Naive thymus-derived CD4-positive, alpha-beta T cell (primary cell): ENCODE results near the gene SIRT7. TPM values are rescaled to one million over a fixed set of nuclear protein-coding genes. Genes with fewer than 3 reads are reported as not detected.

Source experiments
- ATAC-seq: fragments of 150-1000 bp; cut with Tn5 transposase; 2 replicates; pipeline ENCODE4 v1.10.0; 2021; ENCODE audit warnings: mild to moderate bottlenecking, moderate library complexity
- CTCF ChIA-PET: fragments of 350-600 bp; sonication (Branson Sonifier 250); formaldehyde crosslinking; loops from one replicate; lab custom pipeline; 2021; ENCODE audit warnings: antibody characterized with exemption; lab: Charles Lee
- POLR2A ChIA-PET: fragments of 350-600 bp; sonication (Branson Sonifier 250); formaldehyde crosslinking; loops from one replicate; lab custom pipeline; 2021; ENCODE audit warnings: antibody characterized with exemption, inconsistent platforms; lab: Charles Lee
- DNase-seq, 9 donors: peaks; one replicate each; pipeline versions ENCODE4 v3.0.0 to v3.0.0-alpha.2; 2020 to 2022; ENCODE audit warnings: mixed read lengths in 1 of 9
- H3K27ac ChIP-seq: one replicate; pipeline ENCODE4 v1.7.0; 2013; ENCODE audit warnings: mild to moderate bottlenecking, low read depth, low read length, moderate library complexity
- H3K27me3 ChIP-seq, 2 donors: one replicate each; pipeline ENCODE4 v1.7.0; 2013; ENCODE audit warnings: low read length in 2 of 2, mild to moderate bottlenecking in 2 of 2, moderate library complexity in 2 of 2; ENCODE audit not compliant: control insufficient read depth in 2 of 2, insufficient read depth in 2 of 2
- H3K36me3 ChIP-seq, 3 experiments: 1 replicate in 2 of 3; 2 replicates in 1 of 3; pipeline ENCODE4 v1.7.0; 2013; ENCODE audit warnings: low read length in 3 of 3, mild to moderate bottlenecking in 3 of 3, moderate library complexity in 1 of 3; ENCODE audit not compliant: insufficient read depth in 3 of 3, control insufficient read depth in 2 of 3
- H3K4me1 ChIP-seq, 2 donors: one replicate each; pipeline ENCODE4 v1.7.0; 2013; ENCODE audit warnings: low read length in 2 of 2, mild to moderate bottlenecking in 2 of 2, moderate library complexity in 1 of 2; ENCODE audit not compliant: control insufficient read depth in 2 of 2, insufficient read depth in 2 of 2
- H3K4me3 ChIP-seq: 2 replicates; pipeline ENCODE4 v1.7.0; 2013; ENCODE audit warnings: mild to moderate bottlenecking, low read length
- H3K9me3 ChIP-seq, 3 experiments: 1 replicate in 2 of 3; 2 replicates in 1 of 3; pipeline ENCODE4 v1.7.0; 2013; ENCODE audit warnings: low read length in 3 of 3; ENCODE audit not compliant: control insufficient read depth in 2 of 3
- H3K27ac Mint-ChIP-seq, 9 donors: one replicate each; pipeline ENCODE4 v1.8.0; 2020 to 2022; ENCODE audit warnings: mixed read lengths in 9 of 9, mild to moderate bottlenecking in 8 of 9, moderate library complexity in 5 of 9, inconsistent platforms in 2 of 9
- H3K27me3 Mint-ChIP-seq, 5 donors: one replicate each; pipeline ENCODE4 v1.8.0; 2021 to 2022; ENCODE audit warnings: mixed read lengths in 5 of 5, mild to moderate bottlenecking in 1 of 5
- H3K36me3 Mint-ChIP-seq, 5 donors: one replicate each; pipeline ENCODE4 v1.8.0; 2020 to 2022; ENCODE audit warnings: mixed read lengths in 5 of 5, mild to moderate bottlenecking in 3 of 5, inconsistent platforms in 1 of 5
- H3K4me1 Mint-ChIP-seq, 7 donors: one replicate each; pipeline ENCODE4 v1.8.0; 2020 to 2022; ENCODE audit warnings: mixed read lengths in 7 of 7, mild to moderate bottlenecking in 3 of 7, inconsistent platforms in 1 of 7
- H3K4me3 Mint-ChIP-seq, 10 donors: one replicate each; pipeline ENCODE4 v1.8.0; 2020 to 2022; ENCODE audit warnings: mild to moderate bottlenecking in 10 of 10, mixed read lengths in 10 of 10, moderate library complexity in 6 of 10, inconsistent platforms in 2 of 10
- H3K9me3 Mint-ChIP-seq, 11 donors: one replicate each; pipeline ENCODE4 v1.8.0; 2020 to 2022; ENCODE audit warnings: mixed read lengths in 11 of 11, mild to moderate bottlenecking in 4 of 11, inconsistent platforms in 1 of 11, moderate library complexity in 1 of 11
- intact Hi-C, 2 donors: fragments of 100-400 bp; cut with micrococcal nuclease; formaldehyde crosslinking; loops; one replicate each; pipeline ENCODE4 v1.15.1; 2023
- polyA plus RNA-seq, 2 donors: library from polyadenylated mRNA; unstranded; fragments of 300-500 nt; fragmentation: Illumina TruSeq; gene quantifications; one replicate each; pipeline ENCODE4 v1.2.3, GENCODE V29; 2021
- total RNA-seq, 6 experiments: library from RNA in 5 of 6; stranded (reverse) in 5 of 6; gene quantifications; 1 replicate in 5 of 6; 2 replicates in 1 of 6; pipeline ENCODE4 v1.2.3 and lab custom pipeline; 2021 to 2026

Gene SIRT7
- total and polyA plus RNA-seq, 7 experiments from 2014 or later = 21.6 to 81.4 (median 56.8) TPM

DNA sequence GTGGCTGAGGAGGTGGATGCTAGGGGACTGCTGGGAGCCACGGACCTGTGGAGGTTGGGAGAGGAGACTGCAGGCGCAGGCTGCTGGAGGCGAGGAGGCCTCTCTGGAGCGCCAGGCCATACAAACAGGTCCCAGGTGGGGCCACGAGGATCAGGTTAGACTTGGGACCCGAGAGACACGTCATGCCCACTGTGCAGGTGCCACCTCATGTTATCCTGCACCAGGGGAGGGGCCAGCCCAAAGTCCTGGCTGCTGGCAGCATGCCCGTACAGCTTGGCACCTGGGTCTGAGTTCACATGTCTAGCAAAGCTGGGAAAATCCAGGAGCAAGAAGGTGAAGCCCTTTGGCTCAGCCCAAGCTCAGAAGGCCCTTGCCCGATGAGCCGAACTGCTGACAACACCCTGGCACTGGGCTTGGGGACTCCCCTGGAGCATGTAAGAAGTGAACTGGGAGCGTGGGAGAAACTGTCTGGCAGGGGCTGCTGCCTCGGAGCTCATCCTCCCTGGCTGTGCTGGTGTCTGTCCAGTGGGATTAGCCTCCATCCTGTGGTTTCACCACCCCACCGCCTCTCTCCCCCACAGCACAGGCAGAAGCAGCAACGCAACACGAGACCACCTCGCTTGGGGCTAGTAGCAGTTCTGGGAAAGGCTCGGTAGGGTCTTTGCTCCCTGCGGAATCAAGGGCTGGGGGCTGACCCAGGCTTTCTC is 52.1 kb downstream of the SIRT7 start:
- Mint-ChIP-seq H3K9me3 (peaks cover 0 to 8% (median 0%) of the 10 kb centered on the region in 11 donors), H3K36me3 (peaks cover 0 to 24% (median 0%) of the 10 kb centered on the region in 5 donors), H3K4me1 (peaks cover 17 to 50% (median 39%) of the 10 kb centered on the region in 7 donors), H3K4me3 (no peak overlapping the region), H3K27ac (peak overlapping the region in 5 of 9 donors; percentile 12 to 66 (median 59)), H3K27me3 (peaks cover 0 to under 1% (median 0%) of the 10 kb centered on the region in 5 donors)
- Histone ChIP-seq H3K4me3 (no peak overlapping the region), H3K36me3 (peaks cover 8 to 33% (median 12%) of the 10 kb centered on the region in 3 experiments), H3K9me3 (no peaks in the 10 kb centered on the region), H3K27me3 (no peaks in the 10 kb centered on the region), H3K4me1 (peaks cover 24% of the 10 kb centered on the region in 2 donors), H3K27ac (no peak overlapping the region)
- CTCF ChIA-PET = no interaction called here
- intact Hi-C loops = loop anchor here in 1 of 2 donors (10.0 kb wide), 2 partner anchors 429 to 1411 kb away; no protein-coding TSS in a partner anchor
- ATAC-seq = no peak
- POLR2A ChIA-PET = interaction anchor here (0.6 to 1.3 kb wide), 5 partner anchors 8 to 200 kb away, joined by 3 read pairs; partner anchors contain the start of gene MRPL12
- DNase-seq = peak in 4 of 9 donors; percentile 13 to 16 (median 16)

DNA sequence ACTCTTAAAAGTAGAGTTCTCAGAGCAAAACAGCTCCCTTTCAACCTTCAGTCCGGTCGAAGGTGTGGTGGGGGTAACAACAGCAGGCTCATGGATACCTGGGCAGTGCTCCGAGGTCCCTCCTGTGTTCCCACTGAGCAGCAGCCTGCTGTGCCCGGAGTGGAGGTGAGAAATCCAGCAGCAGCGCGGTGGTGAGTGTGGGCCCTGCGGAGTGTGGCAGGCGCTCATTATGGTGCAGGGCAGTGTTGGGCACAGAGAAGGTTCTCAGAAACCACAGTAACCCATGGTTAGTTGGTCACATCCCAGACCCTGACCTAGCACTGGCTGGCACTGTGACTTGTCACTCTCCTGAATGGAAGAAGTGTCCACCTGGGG is 52.6 kb downstream of the SIRT7 start:
- peaks cover 0 to 23% (median 0%) of the 10 kb centered on the region in 5 donors for H3K36me3 Mint-ChIP-seq
- CTCF ChIA-PET = no interaction called here
- ATAC-seq = no peak
- peaks cover 17 to 49% (median 41%) of the 10 kb centered on the region in 7 donors for H3K4me1 Mint-ChIP-seq
- Histone ChIP-seq H3K27me3 (no peaks in the 10 kb centered on the region), H3K4me3 (no peak overlapping the region), H3K9me3 (no peaks in the 10 kb centered on the region), H3K4me1 (peaks cover 21 to 23% of the 10 kb centered on the region in 2 donors), H3K27ac (no peak overlapping the region), H3K36me3 (peaks cover 8 to 33% (median 12%) of the 10 kb centered on the region in 3 experiments)
- intact Hi-C loops = loop anchor here in 1 of 2 donors (10.0 kb wide), 2 partner anchors 429 to 1411 kb away; no protein-coding TSS in a partner anchor
- DNase-seq = no peak
- POLR2A ChIA-PET = interaction anchor here (0.6 to 1.3 kb wide), 4 partner anchors 9 to 200 kb away, joined by 3 read pairs; no protein-coding TSS in a partner anchor
- H3K4me3 Mint-ChIP-seq = no peak overlapping the region
- peaks cover 0 to 12% (median 0%) of the 10 kb centered on the region in 11 donors for H3K9me3 Mint-ChIP-seq
- peak overlapping the region in 5 of 9 donors; percentile 5 to 66 (median 31) for H3K27ac Mint-ChIP-seq
- H3K27me3 Mint-ChIP-seq = peaks cover 0 to 5% (median 0%) of the 10 kb centered on the region in 5 donors

DNA sequence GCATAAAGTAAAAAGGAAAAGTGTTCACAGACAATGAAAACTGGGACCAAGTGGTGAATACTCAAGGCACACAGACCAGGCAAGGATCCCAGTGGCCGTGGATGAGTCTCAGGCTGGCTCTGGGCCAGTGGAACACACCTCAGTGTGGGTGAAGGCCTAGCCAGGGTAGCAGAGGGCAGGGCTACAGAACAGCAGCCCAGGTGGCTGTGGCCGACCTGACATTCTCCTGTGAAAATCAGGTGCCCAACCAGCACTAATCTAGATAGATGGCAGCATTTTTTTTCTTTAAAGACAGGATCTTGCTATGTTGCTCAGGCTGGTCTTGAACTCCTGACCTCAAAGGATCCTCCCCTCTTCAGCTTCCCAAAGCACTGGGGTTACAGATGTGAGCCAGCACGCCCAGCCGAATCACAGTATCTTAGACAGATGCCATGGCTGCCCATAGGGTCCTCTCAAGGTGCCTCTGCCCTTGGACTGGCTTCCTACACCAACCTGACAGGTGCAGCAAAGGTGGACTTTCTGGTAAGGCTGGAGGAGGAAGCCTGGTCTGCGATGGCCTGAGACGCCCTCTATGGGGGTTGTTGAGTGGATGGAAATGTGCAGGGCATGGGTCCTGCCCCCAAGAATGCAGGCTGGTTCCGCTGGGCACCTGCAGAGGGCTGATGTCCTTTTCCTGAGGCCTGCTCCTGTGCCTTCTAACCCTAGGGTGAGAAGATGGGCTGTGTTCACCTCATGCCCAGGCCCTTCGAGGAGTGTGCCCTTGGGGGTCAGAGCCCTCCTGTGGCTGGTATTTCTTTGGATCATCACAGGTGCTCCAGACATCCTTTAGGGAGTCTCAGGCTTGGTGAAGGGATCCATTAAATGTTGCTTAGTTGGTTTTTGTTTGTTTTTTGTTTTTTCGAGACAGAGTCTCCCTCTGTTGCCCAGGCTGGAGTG is 53.9 kb downstream of the SIRT7 start:
- ChIA-PET CTCF (interaction anchor here (0.5 kb wide), 1 partner anchor 17 kb away, joined by 3 read pairs; no protein-coding TSS in a partner anchor), POLR2A (interaction anchor here (0.6 to 3.8 kb wide), 2 partner anchors 7 to 145 kb away, joined by 3 to 62 read pairs; partner anchors contain the start of gene ARHGDIA)
- no peak for ATAC-seq
- H3K4me1 ChIP-seq = peaks cover 17 to 20% of the 10 kb centered on the region in 2 donors
- no peak overlapping the region for H3K4me3 ChIP-seq
- H3K9me3 ChIP-seq = no peaks in the 10 kb centered on the region
- H3K27me3 ChIP-seq = no peaks in the 10 kb centered on the region
- DNase-seq = no peak
- Mint-ChIP-seq H3K4me3 (peak overlapping the region in 3 of 10 donors; percentile 29 to 78 (median 30)), H3K4me1 (peaks cover 24 to 46% (median 40%) of the 10 kb centered on the region in 7 donors), H3K27ac (peak overlapping the region in 8 of 9 donors; percentile 31 to 86 (median 74)), H3K9me3 (peaks cover 0 to 12% (median 0%) of the 10 kb centered on the region in 11 donors), H3K36me3 (peaks cover 0 to 20% (median 4%) of the 10 kb centered on the region in 5 donors), H3K27me3 (peaks cover 0 to 5% (median 0%) of the 10 kb centered on the region in 5 donors)
- intact Hi-C loops = loop anchor here (5.0 to 10.0 kb wide), 5 partner anchors 48 to 1409 kb away; partner anchors contain the start of genes ACTG1 (in 1 of the 2), CCDC137 (in 1 of the 2), OXLD1 (in 1 of the 2) and PCYT2 (in 1 of the 2)
- peaks cover 3 to 26% (median 5%) of the 10 kb centered on the region in 3 experiments for H3K36me3 ChIP-seq
- H3K27ac ChIP-seq = no peak overlapping the region

DNA sequence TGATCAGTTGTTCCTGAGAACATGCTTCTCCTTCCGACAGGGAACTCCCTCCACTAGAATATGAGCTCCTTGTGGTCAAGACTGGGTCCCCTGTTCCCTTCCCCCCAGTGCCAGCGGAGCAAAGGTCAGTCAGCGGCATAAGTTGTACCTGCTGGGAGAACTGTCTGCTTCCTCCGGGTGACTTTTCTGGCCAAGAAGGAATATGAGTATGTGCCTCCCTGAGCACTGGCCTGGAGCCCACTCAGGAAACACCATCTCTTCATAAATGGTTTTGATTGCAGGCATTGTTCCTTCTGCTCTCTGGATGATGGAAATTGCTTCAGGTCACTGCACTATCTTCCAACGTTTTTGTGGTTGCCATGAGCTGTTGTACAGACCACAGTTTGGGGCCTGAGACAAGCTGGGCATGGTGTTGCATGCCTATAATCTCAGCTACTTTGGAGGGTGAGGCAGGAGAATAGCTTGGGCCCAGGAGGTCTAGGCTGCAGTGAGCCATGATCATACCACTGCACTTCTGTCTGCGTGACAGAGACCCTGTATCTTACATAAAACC is 54.8 kb downstream of the SIRT7 start:
- peaks cover 0 to 12% (median 0%) of the 10 kb centered on the region in 11 donors for H3K9me3 Mint-ChIP-seq
- Histone ChIP-seq H3K27me3 (no peaks in the 10 kb centered on the region), H3K27ac (peak overlapping the region; percentile 20), H3K4me3 (no peak overlapping the region), H3K9me3 (no peaks in the 10 kb centered on the region), H3K4me1 (peaks cover 20 to 30% of the 10 kb centered on the region in 2 donors), H3K36me3 (peaks cover 0 to 17% (median 0%) of the 10 kb centered on the region in 3 experiments)
- peaks cover 24 to 53% (median 45%) of the 10 kb centered on the region in 7 donors for H3K4me1 Mint-ChIP-seq
- ChIA-PET CTCF (no interaction called here), POLR2A (interaction anchor here (0.6 to 3.8 kb wide), 2 partner anchors 8 to 145 kb away, joined by 3 to 62 read pairs; partner anchors contain the start of gene ARHGDIA)
- peaks cover 0 to 21% (median 4%) of the 10 kb centered on the region in 5 donors for H3K36me3 Mint-ChIP-seq
- ATAC-seq = no peak
- peaks cover 0 to 5% (median 0%) of the 10 kb centered on the region in 5 donors for H3K27me3 Mint-ChIP-seq
- DNase-seq = no peak
- peak overlapping the region; percentile 15 to 78 (median 66) for H3K4me3 Mint-ChIP-seq
- peak overlapping the region; percentile 31 to 86 (median 84) for H3K27ac Mint-ChIP-seq
- intact Hi-C loops = loop anchor here (5.0 to 10.0 kb wide), 5 partner anchors 49 to 1408 kb away; partner anchors contain the start of genes ACTG1 (in 1 of the 2), CCDC137 (in 1 of the 2), OXLD1 (in 1 of the 2) and PCYT2 (in 1 of the 2)
